Raji (cell line): Measurements from ENCODE around the gene KLF11.

Experiments used
- POLR2A ChIP-seq: IDR thresholded peaks from 2 replicates; pipeline ENCODE4 v1.6.1; 2011; ENCODE audit warnings: low read depth, low read length, control low read depth; ENCODE audit not compliant: insufficient read depth

Gene KLF11

DNA sequence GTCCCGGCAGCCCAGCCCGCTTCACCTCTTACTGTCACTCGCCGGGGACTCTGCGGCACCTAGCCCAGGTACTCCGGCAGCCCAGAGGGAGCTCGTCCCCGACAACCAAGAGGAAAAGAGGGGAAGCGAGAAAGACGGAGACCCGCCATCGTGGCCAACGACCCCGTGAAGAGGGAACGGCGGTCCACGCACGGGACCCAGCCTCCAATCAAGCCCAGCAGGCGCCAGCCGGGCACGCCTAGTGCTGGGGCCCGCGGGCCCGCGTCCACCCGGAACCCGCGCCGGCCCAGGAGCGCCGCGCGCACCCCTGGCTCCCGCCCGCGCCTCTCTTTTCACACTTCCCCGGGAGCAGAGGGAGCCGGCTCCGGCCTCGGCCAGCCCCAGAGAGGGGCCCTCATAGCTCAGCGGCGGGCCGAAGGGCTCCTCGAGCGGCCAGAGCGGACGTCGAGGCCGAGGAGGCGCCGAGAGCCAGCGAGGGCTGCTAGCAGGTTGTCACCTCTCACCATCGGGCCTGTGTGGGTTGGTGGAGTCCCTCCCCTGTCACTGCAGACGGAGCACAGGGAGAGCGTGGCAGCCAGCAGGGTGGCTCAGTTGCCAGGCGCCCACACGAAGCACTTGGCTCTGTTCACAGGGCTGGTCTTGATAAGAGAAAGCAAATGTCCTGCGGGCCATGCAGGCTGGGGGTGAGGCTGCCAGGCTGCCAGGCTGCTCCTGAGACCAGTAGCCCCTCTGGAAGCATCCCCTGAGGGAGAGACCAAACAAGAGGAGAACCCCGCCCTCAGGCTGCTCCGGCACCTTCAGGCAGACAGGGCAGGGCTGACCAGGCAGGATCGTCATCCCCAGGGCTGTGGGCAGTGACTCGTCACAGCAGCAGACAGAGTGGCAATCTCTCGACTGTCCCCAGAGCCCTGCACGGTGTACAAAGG lies 36.9 kb upstream of the KLF11 start:
- TF ChIP-seq POLR2A: no peak

DNA sequence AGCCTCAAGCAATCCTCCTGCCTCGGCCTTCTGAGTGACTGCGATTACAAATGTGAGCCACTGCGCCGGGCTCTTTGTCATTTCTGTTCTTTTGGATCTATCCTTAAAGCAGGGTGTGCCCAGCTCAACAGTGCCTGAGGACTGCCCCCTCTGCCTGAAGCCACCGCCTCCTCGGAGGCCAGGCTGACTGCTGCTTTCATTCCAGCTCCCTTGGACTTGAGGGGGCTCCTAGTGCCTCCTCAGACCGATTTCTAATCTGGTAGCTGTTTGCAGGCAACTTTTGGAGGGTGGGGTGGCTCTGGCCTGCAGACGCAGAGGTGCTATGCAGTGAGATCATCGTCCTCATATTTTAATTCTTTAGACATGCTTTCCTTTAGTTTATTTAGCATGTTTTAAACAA lies 35.9 kb upstream of the KLF11 start:
- TF ChIP-seq POLR2A: no peak

DNA sequence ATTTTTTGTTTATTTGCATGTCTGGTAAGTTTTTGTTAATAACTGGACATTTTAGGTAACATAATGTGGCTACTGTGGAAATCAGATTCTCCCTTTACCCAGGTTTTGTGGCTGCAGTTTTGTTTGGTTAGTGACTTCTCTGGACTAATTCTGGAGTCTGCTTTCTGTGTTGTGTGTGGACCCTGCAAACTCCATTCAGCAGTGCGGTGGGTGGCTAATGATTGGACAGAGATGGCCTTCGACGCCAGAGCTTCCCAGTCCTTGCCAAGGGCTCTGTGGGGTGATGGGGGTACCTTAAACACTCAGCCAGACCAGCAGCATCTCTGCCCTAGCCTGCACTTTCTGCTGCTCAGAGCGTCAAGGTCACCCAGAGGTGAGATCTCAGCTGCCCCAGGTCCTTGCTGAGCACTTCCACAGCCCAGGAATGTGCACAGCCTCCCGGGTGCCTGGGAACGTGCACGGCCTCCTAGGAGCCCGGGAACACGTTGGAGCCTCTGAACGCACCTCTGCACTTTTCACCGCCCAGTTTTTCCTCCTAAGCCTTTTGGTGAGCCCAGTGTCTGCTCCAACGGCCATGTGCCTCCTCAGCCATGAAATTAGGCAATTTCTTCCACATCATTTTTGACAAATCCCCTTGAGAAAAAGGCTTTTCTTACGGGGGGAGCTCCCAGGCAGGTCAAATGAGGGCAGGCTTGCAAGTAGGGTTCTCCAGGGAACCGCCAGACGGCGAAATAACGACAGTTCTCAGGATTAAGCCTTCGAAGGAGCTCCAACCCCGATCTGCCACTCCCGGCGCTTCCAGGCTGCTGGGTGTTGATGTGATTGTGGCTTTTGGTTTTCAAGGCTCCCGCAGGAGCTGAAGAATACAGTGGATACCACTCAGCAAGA lies 35.2 kb upstream of the KLF11 start:
- TF ChIP-seq POLR2A: no peak

DNA sequence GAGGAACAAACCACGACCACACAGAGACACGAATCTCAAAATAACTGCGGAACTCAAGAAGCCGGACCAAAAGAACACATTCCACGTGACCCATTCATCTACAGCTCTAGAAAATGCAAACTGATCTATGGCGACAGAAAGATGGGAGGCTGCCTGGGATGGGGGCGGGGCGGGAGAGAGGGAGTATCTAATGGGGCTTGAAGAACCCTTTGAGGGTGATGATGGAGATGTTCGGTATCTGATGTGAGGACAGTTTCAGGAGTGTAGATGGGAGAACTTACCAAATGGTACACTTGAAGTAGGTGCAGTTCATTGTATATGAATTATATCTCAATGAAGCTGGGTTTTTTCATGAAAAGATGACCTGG lies 34.6 kb upstream of the KLF11 start:
- no peak for TF ChIP-seq POLR2A

DNA sequence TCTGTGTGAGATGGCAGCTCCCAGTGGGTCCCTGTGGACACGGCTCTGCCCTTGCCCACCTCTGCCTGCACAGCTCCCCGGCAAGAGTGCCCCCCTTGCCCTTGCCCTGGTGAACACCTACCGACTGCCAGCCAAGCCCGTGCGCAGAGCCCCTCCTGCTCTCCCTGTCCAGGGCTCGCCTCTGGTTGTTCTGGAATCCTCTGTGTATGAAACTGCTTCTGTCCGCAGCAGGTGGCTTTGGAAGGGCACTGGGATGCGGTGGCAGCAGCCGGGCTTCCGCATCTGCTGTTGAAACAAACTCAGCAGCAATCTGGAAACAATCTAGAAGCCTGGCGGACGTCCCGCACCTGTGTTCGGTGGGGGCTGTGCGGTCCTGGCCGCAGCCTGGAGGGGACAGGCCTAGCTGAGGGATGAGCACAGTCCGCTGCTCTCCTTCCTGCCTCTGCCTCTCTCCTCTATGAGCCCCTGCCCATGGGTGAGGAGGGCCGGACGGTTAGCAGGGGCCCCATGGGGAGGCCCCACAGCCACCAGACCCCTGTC lies 34.0 kb upstream of the KLF11 start:
- TF ChIP-seq POLR2A: no peak

DNA sequence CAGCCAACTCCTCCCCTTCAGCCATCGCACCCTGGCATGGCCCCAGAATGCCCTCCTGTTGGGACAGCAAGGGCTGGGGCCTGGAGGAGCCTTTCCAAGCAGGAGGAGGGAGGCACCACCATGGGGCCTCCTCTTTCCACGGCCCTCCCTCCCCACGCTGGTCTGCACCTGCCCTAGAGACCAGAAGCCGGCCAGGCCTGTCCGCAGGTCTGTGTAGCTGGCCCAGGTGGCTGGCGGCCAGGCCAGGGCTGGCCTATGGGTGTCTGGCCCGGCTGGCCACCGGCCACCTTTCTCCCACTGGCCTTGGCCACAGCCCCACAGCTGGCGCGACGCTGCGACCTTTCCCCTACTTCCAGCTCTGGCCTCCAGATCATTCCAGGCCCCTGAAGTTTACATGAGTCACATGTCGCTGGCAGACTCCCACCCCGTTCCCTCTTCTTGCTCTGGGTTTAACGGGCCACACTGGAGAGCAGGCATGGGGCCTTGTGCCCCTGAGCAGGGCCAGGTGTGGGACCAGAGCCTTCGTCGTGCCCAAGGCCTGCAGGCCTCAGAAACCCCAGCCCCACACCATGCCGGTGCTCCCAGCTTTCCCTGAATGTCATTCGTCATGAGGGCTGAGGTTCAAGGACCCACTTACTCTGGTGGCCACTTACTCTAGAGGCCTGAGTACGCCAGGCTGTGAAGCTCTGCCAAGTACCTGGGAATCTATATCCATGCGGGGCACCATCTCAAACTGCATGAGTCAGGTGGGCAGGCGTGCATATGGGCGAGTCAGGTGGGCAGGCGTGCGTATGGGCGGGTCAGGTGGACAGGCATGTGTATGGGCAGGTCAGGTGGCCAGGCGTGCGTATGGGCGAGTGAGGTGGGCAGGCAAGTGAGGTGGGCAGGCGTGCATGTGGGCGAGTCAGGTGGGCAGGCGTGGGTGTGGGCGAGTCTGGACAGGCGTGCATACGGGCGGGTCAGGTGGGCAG lies 33.3 kb upstream of the KLF11 start:
- no peak for TF ChIP-seq POLR2A

DNA sequence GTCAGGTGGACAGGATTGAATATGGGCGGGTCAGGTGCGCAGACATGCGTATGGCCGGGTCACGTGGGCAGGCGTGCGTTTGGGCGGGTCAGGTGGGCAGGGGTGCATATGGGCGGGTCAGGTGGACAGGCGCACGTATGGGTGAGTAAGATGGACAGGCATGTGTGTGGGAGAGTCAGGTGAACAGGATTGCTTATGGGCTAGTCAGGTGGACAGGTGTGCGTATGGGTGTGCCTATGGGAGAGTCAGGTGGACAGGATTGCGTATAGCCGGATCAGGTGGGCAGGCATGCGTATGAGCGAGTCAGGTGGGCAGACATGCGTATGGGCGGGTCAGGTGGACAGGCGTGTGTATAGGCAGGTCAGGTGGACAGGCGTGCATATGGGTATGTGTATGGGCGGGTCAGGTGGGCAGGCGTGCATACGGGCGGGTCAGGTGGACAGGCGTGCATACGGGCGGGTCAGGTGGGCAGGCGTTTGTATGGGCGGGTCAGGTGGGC lies 30.3 kb upstream of the KLF11 start:
- no peak for TF ChIP-seq POLR2A

DNA sequence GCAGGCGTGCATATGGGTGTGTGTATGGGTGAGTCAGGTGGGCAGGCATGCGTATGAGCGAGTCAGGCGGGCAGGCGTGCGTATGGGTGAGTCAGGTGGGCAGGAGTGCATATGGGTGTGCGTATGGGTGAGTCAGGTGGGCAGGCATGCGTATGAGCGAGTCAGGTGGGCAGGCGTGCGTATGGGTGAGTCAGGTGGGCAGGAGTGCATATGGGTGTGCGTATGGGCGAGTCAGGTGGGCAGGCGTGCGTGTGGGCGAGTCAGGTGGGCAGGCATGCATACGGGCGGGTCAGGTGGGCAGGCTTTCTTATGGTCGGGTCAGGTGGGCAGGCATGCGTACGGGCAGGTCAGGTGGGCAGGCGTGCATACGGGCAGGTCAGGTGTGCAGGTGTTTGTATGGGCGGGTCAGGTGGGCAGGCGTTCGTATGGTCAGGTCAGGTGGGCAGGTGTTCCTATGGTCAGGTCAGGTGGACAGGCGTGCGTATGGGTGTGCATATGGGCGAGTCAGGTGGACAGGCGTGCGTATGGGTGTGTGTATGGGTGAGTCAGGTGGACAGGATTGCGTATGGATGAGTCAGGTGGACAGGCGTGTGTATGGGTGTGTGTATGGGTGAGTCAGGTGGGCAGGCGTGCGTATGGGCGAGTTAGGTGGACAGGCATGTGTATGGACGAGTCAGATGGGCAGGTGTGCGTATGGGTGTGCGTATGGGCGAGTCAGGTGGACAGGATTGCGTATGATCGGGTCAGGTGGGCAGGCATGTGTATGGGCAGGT lies 28.7 kb upstream of the KLF11 start:
- no peak for TF ChIP-seq POLR2A

DNA sequence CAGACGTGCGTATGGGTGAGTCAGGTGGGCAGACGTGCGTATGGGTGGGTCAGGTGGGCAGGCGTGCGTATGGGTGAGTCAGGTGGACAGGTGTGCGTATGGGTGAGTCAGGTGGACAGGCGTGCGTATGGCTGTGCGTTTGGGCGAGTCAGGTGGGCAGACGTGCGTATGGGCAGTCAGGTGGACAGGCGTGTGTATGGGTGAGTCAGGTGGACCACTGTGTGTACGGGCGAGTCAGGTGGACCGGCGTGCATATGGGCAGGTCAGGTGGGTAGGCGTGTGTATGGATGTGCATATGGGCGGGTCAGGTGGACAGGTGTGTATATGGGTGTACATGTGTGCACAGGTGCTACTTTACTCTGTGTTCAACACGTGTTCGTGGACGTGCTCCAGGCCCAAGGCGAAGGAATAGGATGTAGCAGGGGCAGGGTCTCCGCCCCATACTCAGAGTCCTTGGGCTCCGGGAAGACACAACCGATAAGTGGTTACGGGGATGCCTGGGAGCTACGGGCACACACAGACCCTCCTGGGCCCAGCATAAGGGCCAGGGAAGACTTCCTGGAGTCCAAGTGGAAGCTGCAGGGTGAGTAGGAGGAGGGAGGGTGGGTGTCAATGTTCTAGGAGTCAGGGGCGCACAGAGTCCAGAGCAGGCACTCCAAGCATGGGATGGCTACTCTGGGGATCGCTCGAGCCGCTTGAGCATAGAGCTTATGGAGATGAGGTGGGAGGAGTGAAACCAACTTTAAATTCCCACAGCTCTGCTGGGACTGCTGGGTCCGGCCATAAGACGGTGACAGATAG lies 27.1 kb upstream of the KLF11 start:
- TF ChIP-seq POLR2A: no peak

DNA sequence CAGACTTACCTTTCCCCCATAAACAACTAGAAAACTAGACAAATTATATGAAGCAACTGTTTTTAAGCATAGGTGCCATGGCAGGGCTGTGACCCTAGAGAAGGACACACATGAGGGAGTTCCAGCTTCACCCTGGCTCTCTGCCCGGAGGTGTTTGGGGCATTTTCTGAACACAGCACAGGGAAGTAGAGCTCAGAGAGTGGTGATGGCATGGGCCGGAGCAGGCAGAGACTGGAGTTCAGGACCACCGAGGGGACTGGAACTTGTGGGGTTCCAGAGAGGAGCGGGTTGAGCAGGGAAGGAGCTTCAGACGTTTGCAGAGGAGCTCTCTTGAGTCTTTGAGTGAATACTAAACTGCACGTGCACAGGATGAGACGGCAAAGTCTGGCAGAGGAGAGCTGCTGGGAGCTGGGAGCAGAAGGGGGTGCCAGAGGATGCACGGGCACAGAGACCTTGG lies 26.5 kb upstream of the KLF11 start:
- no peak for TF ChIP-seq POLR2A

DNA sequence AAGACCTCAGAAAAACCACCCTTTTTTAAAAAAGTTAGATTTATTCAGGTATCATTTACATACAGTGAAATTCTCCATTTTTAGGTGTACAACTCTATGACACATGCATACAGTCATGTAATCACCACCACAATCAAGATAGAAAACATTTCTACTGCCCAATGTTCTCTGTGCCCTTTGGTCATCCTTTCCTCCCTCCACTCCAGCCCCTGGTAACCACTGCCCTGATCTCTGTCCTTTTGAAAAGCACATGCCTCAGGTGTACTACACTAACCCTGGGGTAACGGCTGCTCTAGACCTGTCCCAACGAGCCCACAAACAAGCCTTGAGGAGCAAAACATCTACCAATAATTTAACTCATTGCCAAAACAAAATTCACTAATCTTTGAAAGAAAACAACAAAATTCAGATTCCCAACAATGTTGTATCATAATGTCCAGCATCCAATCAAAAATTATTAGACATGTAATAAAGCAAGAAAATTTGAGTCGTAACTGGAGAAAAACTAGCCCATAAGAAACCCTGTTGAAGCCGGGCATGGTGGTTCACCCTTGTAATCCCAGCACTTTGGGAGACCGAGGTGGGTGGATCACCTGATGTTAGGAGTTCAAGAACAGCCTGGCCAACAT lies 25.9 kb upstream of the KLF11 start:
- no peak for TF ChIP-seq POLR2A

DNA sequence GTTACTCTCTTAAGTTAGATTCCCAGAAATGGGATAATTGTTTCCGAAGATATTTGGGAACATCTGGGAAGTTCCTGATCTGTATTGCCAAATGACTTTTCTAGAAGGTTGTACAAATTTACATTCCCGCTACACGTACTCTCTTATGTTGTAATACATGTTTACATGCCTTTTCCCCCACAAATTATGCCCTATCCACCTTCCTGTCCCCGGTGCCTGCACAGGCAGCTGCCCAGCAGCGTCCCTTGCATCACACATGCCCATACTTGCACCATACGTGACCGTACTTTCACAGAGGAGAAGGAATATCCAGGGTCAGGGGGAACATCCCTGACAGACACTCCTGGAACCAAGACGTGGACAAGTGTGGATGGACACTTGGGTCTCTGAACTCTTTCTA lies 24.2 kb upstream of the KLF11 start:
- no peak for TF ChIP-seq POLR2A
